Upper lobe of left lung (tissue), 6 donors: ENCODE results near the gene ELP5. TPM values are rescaled to one million over a fixed set of nuclear protein-coding genes. Genes with fewer than 3 reads are reported as not detected.

Source experiments
- ATAC-seq, 2 donors: fragments of 200-7000 bp; cut with Tn5 transposase; one replicate each; pipeline ENCODE4 v1.9.1; 2022; ENCODE audit warnings: mild to moderate bottlenecking in 2 of 2, moderate library complexity in 2 of 2; ENCODE audit not compliant: low FRiP score in 2 of 2
- DNase-seq, 2 donors: peaks; one replicate each; pipeline ENCODE4 v3.0.0-alpha.2; 2019 to 2020
- H3K27ac ChIP-seq, 4 donors: fragments of 200-600 bp; sonication (generic); one replicate each; pipeline ENCODE4 v1.5.1; 2016 to 2019
- H3K27me3 ChIP-seq, 4 donors: fragments of 200-600 bp; sonication (generic); one replicate each; pipeline ENCODE4 v1.5.1; 2017 to 2019
- H3K36me3 ChIP-seq, 4 donors: fragments of 200-600 bp; sonication (generic); one replicate each; pipeline ENCODE4 v1.5.1; 2016 to 2019
- H3K4me1 ChIP-seq, 4 donors: fragments of 200-600 bp; sonication (generic); one replicate each; pipeline ENCODE4 v1.5.1; 2018 to 2019
- H3K4me3 ChIP-seq, 4 donors: fragments of 200-600 bp; sonication (generic); one replicate each; pipeline ENCODE4 v1.5.1; 2017 to 2019; ENCODE audit warnings: mild to moderate bottlenecking in 2 of 4, moderate library complexity in 1 of 4
- H3K9me3 ChIP-seq, 4 donors: fragments of 200-600 bp; sonication (generic); one replicate each; pipeline ENCODE4 v1.5.1; 2018 to 2019
- CTCF ChIP-seq, 6 experiments: fragments of 450-650 bp in 4 of 6; fragments of 200-600 bp in 2 of 6; sonication (generic) in 2 of 6; IDR thresholded peaks; one replicate each; pipeline ENCODE4 v1.5.1; 2016 to 2019; ENCODE audit warnings: antibody characterized with exemption in 6 of 6
- EP300 ChIP-seq, 4 donors: sonication (generic); formaldehyde crosslinking; IDR thresholded peaks; one replicate each; pipeline ENCODE4 v1.5.1; 2017; ENCODE audit warnings: antibody characterized with exemption in 4 of 4, control low read depth in 2 of 4
- POLR2A ChIP-seq, 4 donors: fragments of 450-650 bp; IDR thresholded peaks; one replicate each; pipeline ENCODE4 v1.5.1; 2016 to 2017; ENCODE audit warnings: antibody characterized with exemption in 4 of 4, mild to moderate bottlenecking in 2 of 4
- POLR2AphosphoS5 ChIP-seq, 2 donors: sonication (generic); formaldehyde crosslinking; IDR thresholded peaks; one replicate each; pipeline ENCODE4 v1.5.1; 2017; ENCODE audit warnings: antibody characterized with exemption in 2 of 2
- WGBS, 2 donors: methylation state at CpG; one replicate each; pipeline ENCODE4 v1.1.5; 2017 to 2018; 5-methylcytosine and 5-hydroxymethylcytosine counted together
- total RNA-seq, 6 donors: library from RNA; depleted of rRNA in 4 of 6; stranded (reverse); fragments of >200 nt in 4 of 6; gene quantifications; one replicate each; pipeline versions ENCODE4 v1.1.0 to v1.2.1, GENCODE V29; 2016 to 2021
- donor health status: DM: no; HTN: no; CAD: no; lungs with moderate emphysema.
- donor health status: DM: no; HTN: yes; CAD: no; lungs with severe emphysema.

ELP5 gene
- total RNA-seq, 6 donors from 2014 or later, result 5.2 to 36.3 (median 21.0) TPM

GRCh38 chr17:7211491-7212273, 40.3 kb upstream of the ELP5 start:
- no peaks in the 10 kb centered on the region for H3K9me3 ChIP-seq
- no peak overlapping the region for H3K27ac ChIP-seq
- no peak for DNase-seq
- WGBS, 2 donors, result 49 to 59% methylated on average over 30 to 31 of the region's 37 CpGs
- H3K27me3 ChIP-seq, result no peaks in the 10 kb centered on the region
- H3K4me1 ChIP-seq, result peaks cover 25 to 33% (median 26%) of the 10 kb centered on the region in 4 donors
- no peak for ATAC-seq
- H3K36me3 ChIP-seq, result no peaks in the 10 kb centered on the region
- TF ChIP-seq EP300 (IDR thresholded peaks at IDR 0.05) (no peak), POLR2AphosphoS5 (IDR thresholded peaks at IDR 0.05) (no peak), POLR2A (IDR thresholded peaks at IDR 0.05) (no peak), CTCF (IDR thresholded peaks at IDR 0.05) (no peak)
- no peak overlapping the region for H3K4me3 ChIP-seq

GRCh38 chr17:7213895-7214299, 38.1 kb upstream of the ELP5 start:
- H3K9me3 ChIP-seq, result no peaks in the 10 kb centered on the region
- peak in 1 of 2 donors; percentile 69 for DNase-seq
- 5 to 7% methylated on average over 15 of the region's 15 CpGs for WGBS, 2 donors
- H3K4me3 ChIP-seq, result peak overlapping the region in 3 of 4 donors; percentile 53 to 59 (median 54)
- no peaks in the 10 kb centered on the region for H3K36me3 ChIP-seq
- H3K27ac ChIP-seq, result peak overlapping the region; percentile 42 to 99 (median 60)
- ATAC-seq, result peak in 1 of 2 donors; percentile 2
- no peaks in the 10 kb centered on the region for H3K27me3 ChIP-seq
- TF ChIP-seq POLR2A (IDR thresholded peaks at IDR 0.05) (no peak), CTCF (IDR thresholded peaks at IDR 0.05) (peak in 4 of 6 experiments; percentile 19 to 36 (median 28))
- H3K4me1 ChIP-seq, result peaks cover 41 to 54% (median 43%) of the 10 kb centered on the region in 4 donors

- no peaks in the 10 kb centered on the region for H3K9me3 ChIP-seq
- WGBS, 2 donors, result 0 to 1% methylated on average over 35 to 40 of the region's 45 CpGs
- TF ChIP-seq POLR2A (IDR thresholded peaks at IDR 0.05) (peak in 1 of 4 donors; percentile 18), POLR2AphosphoS5 (IDR thresholded peaks at IDR 0.05) (peak; percentile 32 to 62), CTCF (IDR thresholded peaks at IDR 0.05) (peak; percentile 31 to 58 (median 39)), EP300 (IDR thresholded peaks at IDR 0.05) (peak in 1 of 4 donors; percentile 3)
- DNase-seq, result peak; percentile 98 to 99
- peak overlapping the region; percentile 42 to 100 (median 84) for H3K27ac ChIP-seq
- H3K36me3 ChIP-seq, result no peaks in the 10 kb centered on the region
- H3K4me1 ChIP-seq, result peaks cover 46 to 60% (median 49%) of the 10 kb centered on the region in 4 donors
- ATAC-seq, result peak; percentile 94 to 96
- H3K4me3 ChIP-seq, result peak overlapping the region; percentile 21 to 59 (median 54)
- no peaks in the 10 kb centered on the region for H3K27me3 ChIP-seq
These were observed 37.5 kb upstream of the ELP5 start for GRCh38 chr17:7214300-7215135.

GRCh38 chr17:7215136-7215638, 36.8 kb upstream of the ELP5 start:
- no peak for ATAC-seq
- Histone ChIP-seq H3K4me3 (peak overlapping the region in 3 of 4 donors; percentile 53 to 59 (median 54)), H3K4me1 (peaks cover 46 to 61% (median 49%) of the 10 kb centered on the region in 4 donors)

More at GRCh38 chr17:7215136-7215638, 36.8 kb upstream of the ELP5 start:
- TF ChIP-seq POLR2AphosphoS5 (IDR thresholded peaks at IDR 0.05), result no peak
- TF ChIP-seq POLR2A (IDR thresholded peaks at IDR 0.05), result no peak
- no peak for TF ChIP-seq EP300 (IDR thresholded peaks at IDR 0.05)
- TF ChIP-seq CTCF (IDR thresholded peaks at IDR 0.05), result no peak
- H3K9me3 ChIP-seq, result no peaks in the 10 kb centered on the region
- peak overlapping the region; percentile 42 to 100 (median 84) for H3K27ac ChIP-seq
- WGBS, 2 donors, result 25 to 32% methylated on average over 9 of the region's 9 CpGs
- no peak for DNase-seq
- H3K36me3 ChIP-seq, result no peaks in the 10 kb centered on the region
- no peaks in the 10 kb centered on the region for H3K27me3 ChIP-seq
